Epithelial cell of esophagus (primary cell): ENCODE results near the gene RAB3B.

ENCODE experiments used
- DNase-seq: peaks from one replicate; pipeline ENCODE4 v3.0.0; 2010; ENCODE audit warnings: low read depth
- H3K4me3 ChIP-seq: 2 replicates; pipeline ENCODE4 v1.5.1; 2011; ENCODE audit warnings: mild to moderate bottlenecking, low read length, control low read depth
- CTCF ChIP-seq: IDR thresholded peaks from 2 replicates; pipeline ENCODE4 v1.5.1; 2011; ENCODE audit warnings: low read depth, mild to moderate bottlenecking, low read length, control low read depth, inconsistent platforms; ENCODE audit not compliant: insufficient read depth; ENCODE audit errors: missing control alignments

RAB3B gene

GRCh38 chr1:52003877-52004276 lies 13.4 kb upstream of the RAB3B start:
- no peak overlapping the region for H3K4me3 ChIP-seq
- DNase-seq: no peak
- no peak for TF ChIP-seq CTCF

GRCh38 chr1:52002038-52002917 lies 11.8 kb upstream of the RAB3B start:
- peak; percentile 93 for DNase-seq
- peak; percentile 94 for TF ChIP-seq CTCF
- H3K4me3 ChIP-seq: no peak overlapping the region

DNA sequence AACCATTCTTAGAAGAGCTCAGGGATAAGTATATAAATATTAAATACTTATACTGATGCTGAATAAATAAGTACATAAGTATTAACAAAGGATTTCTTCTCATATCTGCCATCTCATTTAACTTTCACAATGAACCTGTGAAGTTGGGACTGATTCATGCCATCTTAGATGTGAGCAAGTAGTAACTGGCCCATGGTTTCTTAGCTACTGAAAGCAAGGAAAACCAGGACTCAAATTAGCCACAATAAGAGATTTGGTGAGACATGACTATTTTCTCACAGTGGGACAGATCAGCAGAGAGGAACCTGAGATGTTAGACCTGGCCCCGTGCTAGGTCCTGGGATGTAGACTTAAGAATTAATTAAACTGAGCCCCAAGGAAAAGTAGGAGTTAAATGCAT lies 8.2 kb upstream of the RAB3B start:
- no peak for TF ChIP-seq CTCF
- peak; percentile 79 for DNase-seq
- H3K4me3 ChIP-seq: no peak overlapping the region

DNA sequence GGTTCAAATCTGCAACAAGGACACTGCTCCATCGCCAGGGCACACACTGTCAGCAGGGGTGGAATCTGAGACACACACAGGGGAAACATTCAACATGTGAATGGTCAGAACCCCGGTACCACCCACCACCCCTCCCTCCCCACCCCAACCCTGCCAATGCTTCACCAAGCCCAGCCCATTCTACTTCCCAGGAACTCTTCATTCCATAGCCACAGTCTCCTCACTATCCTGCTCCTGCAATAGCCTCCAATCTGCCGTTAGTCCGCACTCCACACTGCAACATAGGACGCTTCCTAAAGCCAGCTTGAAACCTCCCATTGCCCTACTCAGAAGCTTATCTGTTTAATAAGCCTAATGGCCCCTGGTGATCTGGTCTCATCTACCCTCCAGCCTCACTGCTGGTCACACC lies 7.5 kb upstream of the RAB3B start:
- no peak for TF ChIP-seq CTCF
- no peak for DNase-seq
- no peak overlapping the region for H3K4me3 ChIP-seq

DNA sequence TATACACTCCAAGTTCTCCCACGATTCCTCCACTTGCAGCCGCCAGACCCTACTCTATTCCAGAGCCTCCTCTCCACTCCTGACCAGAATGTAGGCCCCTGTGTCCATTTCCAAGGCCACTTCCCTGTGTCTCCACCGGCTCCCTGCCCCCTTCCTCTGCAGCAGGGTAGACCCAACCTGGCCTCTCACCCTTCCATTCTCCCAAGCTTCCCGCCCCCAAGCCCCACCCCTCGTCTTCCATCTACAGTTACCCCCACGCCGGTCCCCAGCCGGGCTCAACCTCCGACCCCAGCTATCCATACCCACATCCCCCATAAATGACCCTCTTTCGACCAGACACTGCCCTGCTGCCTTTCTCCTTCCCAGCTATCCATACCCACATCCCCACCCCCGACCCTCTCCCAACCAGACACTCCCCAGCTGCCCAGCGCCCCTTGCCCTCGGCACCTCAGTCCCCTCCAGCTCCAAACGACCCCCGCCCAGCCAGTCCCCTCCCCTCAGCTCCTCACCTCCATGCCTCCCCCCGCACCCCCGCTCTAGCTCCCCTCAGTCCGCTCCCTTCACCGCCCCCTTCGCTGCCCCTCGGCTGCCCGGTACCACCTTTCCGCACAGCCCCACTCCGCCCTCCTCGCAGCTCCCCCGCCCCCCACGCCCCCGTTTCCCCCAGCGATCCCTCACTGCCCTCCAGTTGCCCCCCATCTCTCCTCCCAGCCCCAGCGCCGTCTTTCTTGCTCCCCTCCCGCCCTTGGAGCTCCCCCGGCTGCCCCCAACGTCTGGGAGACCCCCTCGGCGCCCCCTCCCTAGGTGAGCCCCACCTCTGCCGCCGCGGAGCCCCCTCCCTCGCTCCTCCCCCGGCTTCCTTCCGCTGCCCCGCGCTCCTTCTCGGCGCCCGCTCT lies 670 bp downstream of the RAB3B start:
- no peak for TF ChIP-seq CTCF
- no peak for DNase-seq
- H3K4me3 ChIP-seq: peak overlapping the region; percentile 35

DNA sequence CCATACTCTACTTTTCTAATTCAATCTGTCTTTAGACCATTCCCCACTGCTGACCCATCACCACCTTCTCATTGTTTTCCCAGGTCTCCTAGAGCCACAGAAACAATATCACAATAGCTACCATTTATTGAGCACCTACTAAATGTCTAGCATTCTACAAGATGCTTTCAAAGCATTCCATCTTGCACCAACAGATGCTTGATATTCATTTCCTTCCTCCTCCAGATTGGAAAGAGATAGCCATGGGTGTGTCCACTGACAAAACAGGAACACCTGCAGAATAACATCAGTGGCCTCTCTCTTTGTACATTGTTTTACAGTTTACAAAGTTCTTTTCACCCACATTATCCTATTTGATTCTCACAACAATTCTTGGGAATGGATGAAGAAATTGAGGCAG lies 2.2 kb downstream of the RAB3B start:
- no peak for DNase-seq
- no peak overlapping the region for H3K4me3 ChIP-seq
- no peak for TF ChIP-seq CTCF

DNA sequence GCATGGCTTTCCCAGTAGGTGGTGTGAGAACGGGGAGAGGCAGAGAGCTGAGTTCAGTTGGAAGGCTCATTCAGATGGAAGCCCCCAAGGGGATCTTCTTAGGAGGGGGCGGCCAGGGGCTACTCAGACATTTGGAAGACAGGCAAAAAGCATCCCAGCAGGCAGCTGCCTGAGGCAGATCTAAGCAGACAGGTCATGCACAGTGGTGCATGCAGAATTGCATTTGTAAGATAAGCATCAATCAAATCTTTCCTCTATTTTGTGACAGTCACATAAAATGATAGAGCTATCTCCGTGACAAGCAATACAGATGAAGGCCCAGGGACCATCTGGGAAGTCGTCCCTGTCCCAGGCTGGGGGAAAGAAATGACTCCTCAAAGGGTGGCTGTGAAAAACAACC lies 3.8 kb downstream of the RAB3B start:
- no peak for DNase-seq
- TF ChIP-seq CTCF: no peak
- no peak overlapping the region for H3K4me3 ChIP-seq
